ENCODE measurements around the gene MIS12.

The MIS12 gene

DNA sequence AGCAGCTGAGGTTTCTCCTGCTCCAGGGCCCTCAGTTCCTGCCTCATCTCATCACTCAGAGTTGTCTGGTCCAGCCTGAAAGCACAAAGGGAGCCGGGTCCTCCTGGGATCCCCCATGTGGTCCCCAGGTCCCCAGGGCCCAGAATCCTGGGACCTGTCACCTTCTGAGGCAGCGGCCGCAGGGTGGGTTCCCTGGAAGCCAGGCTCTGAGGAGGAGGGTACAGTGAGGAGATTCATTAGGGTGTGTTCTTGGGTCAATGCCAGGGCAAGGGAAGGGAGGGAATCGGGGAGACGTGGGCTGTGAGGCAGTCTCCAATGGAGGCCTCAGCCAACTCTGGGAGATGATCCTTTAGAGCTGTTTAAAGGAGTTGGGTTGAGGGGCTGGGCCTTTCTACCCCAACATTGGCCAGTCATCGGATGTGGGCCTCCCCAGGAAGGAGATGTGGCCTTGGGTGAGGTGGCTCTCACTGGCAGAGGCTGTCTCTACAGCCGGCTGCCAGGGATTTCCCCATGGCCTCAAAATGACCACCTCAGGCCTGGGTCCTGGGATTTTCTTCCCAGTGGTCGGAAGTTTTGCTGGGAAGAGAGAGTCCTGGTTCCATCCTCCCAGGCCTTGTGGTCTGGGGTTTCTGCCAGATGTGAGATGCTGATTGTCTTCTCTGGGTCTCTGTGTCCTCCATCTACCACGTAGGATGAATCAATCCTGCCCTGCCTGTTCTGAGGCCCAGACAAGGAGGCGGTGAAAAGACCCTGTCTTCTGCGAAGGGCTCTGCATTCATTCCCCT lies 50.7 kb downstream of the MIS12 start:
- no peak for DNase-seq

DNA sequence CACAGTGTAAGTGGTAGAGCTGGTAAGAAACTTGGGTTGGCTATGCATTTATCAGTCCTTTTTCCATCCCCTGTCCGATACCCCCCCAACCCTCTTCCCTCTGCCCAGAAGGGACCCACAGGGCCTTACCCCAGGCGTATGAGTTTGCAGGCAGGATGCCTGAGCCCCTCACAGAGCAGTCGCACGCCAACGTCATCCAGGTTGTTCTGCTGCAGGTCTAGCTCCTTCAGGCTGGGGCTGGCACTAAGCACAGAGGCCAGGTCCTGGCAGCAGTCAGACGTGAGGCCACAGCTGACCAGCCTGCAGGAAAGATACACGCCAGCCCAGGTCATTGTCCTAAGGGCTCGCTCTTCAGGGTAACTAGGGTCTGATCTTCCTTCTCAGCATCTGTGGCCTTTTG lies 52.9 kb downstream of the MIS12 start:
- DNase-seq, result no peak

DNA sequence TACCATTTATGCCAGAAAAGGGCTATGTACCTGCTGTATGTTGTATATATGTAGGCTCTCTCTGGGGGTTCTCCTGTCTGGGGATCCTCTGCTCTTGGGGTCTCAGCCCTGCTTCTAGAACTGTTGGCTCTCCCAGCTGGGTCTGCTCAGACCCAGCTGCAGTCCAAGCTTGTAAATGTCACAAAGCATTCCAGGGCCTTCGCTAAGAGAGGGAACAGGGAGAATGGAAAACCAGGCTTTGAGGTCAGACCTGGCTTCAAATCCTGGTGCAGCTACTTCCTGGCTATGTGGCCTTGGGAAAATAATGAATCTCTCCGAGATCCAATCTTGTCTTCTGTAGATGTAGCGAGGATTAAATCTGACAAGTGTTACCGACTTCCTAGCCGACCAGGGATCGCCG lies 54.0 kb downstream of the MIS12 start:
- no peak for DNase-seq
